Astrocyte of the cerebellum (primary cell): ENCODE results near the gene JAKMIP1.
A peak's percentile ranks its signal among the peaks of the same experiment; 100 is the strongest.

Experiments
- DNase-seq: peaks from one replicate; pipeline ENCODE4 v3.0.0-alpha.2; 2011; ENCODE audit warnings: low read depth
- H3K4me3 ChIP-seq: 2 replicates; pipeline ENCODE4 v1.5.1; 2011; ENCODE audit warnings: mild to moderate bottlenecking, low read depth, low read length, moderate library complexity
- in situ Hi-C: cut with HindIII; loops from 2 replicates; pipeline ENCODE4 v1.10.0; 2017; ENCODE audit warnings: low sequenced_read_pairs
- TF ChIP-seq, protein P1 (sequence below): IDR thresholded peaks from 2 replicates; pipeline ENCODE4 v1.5.1; 2012; ENCODE audit warnings: low read length, low read depth, moderate library complexity, mild to moderate bottlenecking; ENCODE audit errors: missing control alignments

The JAKMIP1 gene

DNA sequence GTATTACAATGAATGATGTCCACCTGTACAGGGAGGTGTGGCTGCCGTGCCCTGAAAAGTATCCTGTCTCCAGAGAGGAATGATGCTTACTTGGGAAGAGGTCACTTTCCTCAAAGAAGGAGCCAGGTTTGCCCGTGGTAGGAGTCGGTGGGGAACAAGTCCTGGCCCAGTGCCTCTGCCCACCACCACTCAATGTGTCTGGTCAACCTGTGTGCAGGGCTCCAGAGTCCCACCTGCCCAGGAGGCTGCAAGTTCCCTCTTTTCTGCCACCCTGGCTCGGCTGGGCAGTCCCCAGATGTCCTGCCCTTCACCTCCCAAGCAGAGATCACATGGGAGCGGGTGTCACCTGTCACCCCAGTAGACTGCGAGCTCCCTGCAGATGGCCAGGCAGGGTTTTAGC lies 106.7 kb downstream of the JAKMIP1 start:
- TF ChIP-seq, protein P1, sequence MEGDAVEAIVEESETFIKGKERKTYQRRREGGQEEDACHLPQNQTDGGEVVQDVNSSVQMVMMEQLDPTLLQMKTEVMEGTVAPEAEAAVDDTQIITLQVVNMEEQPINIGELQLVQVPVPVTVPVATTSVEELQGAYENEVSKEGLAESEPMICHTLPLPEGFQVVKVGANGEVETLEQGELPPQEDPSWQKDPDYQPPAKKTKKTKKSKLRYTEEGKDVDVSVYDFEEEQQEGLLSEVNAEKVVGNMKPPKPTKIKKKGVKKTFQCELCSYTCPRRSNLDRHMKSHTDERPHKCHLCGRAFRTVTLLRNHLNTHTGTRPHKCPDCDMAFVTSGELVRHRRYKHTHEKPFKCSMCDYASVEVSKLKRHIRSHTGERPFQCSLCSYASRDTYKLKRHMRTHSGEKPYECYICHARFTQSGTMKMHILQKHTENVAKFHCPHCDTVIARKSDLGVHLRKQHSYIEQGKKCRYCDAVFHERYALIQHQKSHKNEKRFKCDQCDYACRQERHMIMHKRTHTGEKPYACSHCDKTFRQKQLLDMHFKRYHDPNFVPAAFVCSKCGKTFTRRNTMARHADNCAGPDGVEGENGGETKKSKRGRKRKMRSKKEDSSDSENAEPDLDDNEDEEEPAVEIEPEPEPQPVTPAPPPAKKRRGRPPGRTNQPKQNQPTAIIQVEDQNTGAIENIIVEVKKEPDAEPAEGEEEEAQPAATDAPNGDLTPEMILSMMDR: no peak
- in situ Hi-C loops: no loop called here
- DNase-seq: no peak
- no peak overlapping the region for H3K4me3 ChIP-seq

DNA sequence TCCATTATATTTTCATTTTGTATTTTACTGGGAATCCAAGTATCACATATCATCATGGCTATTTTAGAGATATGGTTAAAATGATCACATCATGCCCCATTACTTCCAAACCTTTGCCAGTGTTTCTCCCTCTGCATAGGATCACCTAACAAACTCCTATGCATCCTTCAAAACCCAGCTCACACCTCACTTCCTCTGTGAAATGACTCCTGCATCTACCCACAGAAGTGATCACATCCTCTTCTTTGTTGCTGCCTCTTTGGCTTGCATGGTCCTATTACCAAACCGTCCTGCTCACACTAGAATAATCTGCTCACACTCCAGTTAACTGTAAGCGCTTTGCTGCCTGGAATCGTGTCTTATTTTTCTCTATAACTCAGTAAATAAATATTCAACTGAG lies 107.4 kb downstream of the JAKMIP1 start:
- DNase-seq: no peak

DNA sequence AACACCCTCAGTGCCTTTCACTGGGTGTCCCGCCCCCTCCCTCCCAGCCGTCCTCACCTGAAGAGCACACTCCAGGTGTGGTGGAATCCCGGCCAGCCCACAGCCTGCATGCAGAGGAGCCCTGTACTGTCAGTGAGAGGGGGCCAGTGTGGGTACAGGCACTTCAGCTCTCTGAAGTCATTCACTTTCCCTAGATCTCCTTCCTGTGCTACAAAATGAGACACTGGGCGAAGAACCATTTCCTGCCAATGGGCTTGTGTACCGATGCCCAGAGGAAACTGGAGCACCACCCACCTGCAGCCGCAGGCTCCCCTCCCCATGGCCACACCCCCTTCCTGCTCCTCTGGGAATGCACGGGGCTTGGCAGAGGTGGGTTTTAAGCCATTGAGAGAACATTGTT lies 108.2 kb downstream of the JAKMIP1 start:
- in situ Hi-C loops: no loop called here
- no peak for DNase-seq
- TF ChIP-seq, protein P1: no peak
- H3K4me3 ChIP-seq: no peak overlapping the region

More for the DNA sequence above, 107.4 kb downstream of the JAKMIP1 start:
- no peak overlapping the region for H3K4me3 ChIP-seq
- TF ChIP-seq, protein P1: no peak
- in situ Hi-C loops: no loop called here

GRCh38 chr4:6090931-6091330 lies 109.4 kb downstream of the JAKMIP1 start:
- TF ChIP-seq, protein P1: no peak
- in situ Hi-C loops: no loop called here
- no peak for DNase-seq

GRCh38 chr4:6088950-6089349 lies 111.4 kb downstream of the JAKMIP1 start:
- H3K4me3 ChIP-seq: no peak overlapping the region
- DNase-seq: no peak
- TF ChIP-seq, protein P1: no peak
- in situ Hi-C loops: no loop called here

More at GRCh38 chr4:6090931-6091330, 109.4 kb downstream of the JAKMIP1 start:
- H3K4me3 ChIP-seq: no peak overlapping the region

GRCh38 chr4:6087669-6088341 lies 112.5 kb downstream of the JAKMIP1 start:
- H3K4me3 ChIP-seq: no peak overlapping the region
- no peak for DNase-seq
- in situ Hi-C loops: no loop called here

More at GRCh38 chr4:6087669-6088341, 112.5 kb downstream of the JAKMIP1 start:
- TF ChIP-seq, protein P1: peak; percentile 39
